ENCODE data around the gene ATP6V0D1. TPM values are rescaled to one million over a fixed set of nuclear protein-coding genes. Genes with fewer than 3 reads are reported as not detected.

The ATP6V0D1 gene
- total and polyA plus RNA-seq, 2 experiments from 2014 or later, result 20.6 to 68.7 TPM

DNA sequence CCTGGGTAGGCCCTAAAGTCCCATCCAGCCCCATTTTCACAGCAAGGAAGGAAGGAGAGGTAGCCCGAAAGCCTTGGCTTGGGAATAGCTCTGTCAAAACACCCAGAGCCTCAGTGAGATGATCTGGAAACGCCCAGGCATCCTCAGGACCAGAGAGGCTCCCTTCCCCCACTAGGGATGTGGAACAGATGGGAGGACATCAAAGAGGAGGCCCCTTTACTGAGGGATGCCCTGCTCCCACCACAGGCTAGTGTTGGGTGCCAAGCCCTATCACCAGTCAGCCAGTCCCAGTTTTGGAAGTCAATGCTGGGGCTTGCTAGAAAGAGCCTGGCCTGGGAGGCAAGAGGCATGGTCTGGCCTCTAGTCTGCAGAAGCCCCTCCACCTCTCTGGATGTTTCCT, 92.4 kb downstream of the ATP6V0D1 start (continued):
- TF ChIP-seq, protein P1, sequence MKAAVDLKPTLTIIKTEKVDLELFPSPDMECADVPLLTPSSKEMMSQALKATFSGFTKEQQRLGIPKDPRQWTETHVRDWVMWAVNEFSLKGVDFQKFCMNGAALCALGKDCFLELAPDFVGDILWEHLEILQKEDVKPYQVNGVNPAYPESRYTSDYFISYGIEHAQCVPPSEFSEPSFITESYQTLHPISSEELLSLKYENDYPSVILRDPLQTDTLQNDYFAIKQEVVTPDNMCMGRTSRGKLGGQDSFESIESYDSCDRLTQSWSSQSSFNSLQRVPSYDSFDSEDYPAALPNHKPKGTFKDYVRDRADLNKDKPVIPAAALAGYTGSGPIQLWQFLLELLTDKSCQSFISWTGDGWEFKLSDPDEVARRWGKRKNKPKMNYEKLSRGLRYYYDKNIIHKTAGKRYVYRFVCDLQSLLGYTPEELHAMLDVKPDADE (IDR thresholded peaks at IDR 0.05), result no peak
- TF ChIP-seq EZH2 (IDR thresholded peaks at IDR 0.05; ENCODE audit: low read depth, unreplicated experiment), result no peak

DNA sequence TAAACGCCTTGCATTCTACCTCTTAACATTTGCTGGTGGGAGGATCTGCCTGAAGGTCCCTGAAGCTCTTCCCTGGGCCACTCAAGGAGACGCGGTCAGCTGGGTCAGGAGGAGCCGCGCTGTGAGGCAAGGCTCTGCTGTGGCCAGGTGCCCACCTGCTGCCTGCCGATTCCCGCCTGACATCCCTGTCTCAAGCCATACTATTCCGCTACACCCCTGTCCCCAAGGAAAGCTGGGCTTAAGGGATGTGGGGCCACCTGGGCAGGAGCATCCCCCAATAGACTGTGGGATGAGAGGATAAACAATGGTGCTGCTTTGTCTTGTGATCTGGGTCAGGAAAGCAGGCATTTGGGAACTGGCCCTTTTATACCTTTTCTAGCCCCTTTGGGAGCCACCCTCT, 92.8 kb downstream of the ATP6V0D1 start:
- Histone ChIP-seq H3K27me3 (ENCODE audit: insufficient read depth) (peaks cover 15% of the 10 kb centered on the region), H3K79me2 (replicated peaks; ENCODE audit: insufficient read depth) (no peaks in the 10 kb centered on the region), H3K4me3 (no peak overlapping the region), H3F3A (replicated peaks; ENCODE audit: low read depth) (0 out of 2 replicates have a peak, but pooled peaks cover 3% of the 10 kb centered on the region), H3K4me2 (no peak overlapping the region), H3K27ac (ENCODE audit: low read depth) (no peak overlapping the region), H3K9me2 (ENCODE audit: insufficient read depth) (no peaks in the 10 kb centered on the region), H3K4me1 (ENCODE audit: insufficient read depth) (peaks cover 21% of the 10 kb centered on the region; the same call in 1 of the 2 replicates), H2AFZ (no peak overlapping the region), H4K20me1 (replicated peaks; ENCODE audit: insufficient read depth) (no peaks in the 10 kb centered on the region), H3K36me3 (ENCODE audit: insufficient read depth) (no peaks in the 10 kb centered on the region)
- Mint-ChIP-seq H3K27ac (no peak overlapping the region), H3K4me1 (peaks cover 23% of the 10 kb centered on the region), H3K9me3 (no peaks in the 10 kb centered on the region), H3K36me3 (ENCODE audit: low read depth) (no peaks in the 10 kb centered on the region; the same call in 2 of the 3 replicates), H3K27me3 (ENCODE audit: insufficient read depth, low read depth, poor library complexity) (peaks cover 29% of the 10 kb centered on the region), H3K4me3 (no peak overlapping the region)
- DNase-seq (ENCODE audit: low spot score) (no peak), ATAC-seq (no peak)
- no peak for TF ChIP-seq STAT1 (IDR thresholded peaks at IDR 0.05; ENCODE audit: unreplicated experiment)
- TF ChIP-seq, protein P2, sequence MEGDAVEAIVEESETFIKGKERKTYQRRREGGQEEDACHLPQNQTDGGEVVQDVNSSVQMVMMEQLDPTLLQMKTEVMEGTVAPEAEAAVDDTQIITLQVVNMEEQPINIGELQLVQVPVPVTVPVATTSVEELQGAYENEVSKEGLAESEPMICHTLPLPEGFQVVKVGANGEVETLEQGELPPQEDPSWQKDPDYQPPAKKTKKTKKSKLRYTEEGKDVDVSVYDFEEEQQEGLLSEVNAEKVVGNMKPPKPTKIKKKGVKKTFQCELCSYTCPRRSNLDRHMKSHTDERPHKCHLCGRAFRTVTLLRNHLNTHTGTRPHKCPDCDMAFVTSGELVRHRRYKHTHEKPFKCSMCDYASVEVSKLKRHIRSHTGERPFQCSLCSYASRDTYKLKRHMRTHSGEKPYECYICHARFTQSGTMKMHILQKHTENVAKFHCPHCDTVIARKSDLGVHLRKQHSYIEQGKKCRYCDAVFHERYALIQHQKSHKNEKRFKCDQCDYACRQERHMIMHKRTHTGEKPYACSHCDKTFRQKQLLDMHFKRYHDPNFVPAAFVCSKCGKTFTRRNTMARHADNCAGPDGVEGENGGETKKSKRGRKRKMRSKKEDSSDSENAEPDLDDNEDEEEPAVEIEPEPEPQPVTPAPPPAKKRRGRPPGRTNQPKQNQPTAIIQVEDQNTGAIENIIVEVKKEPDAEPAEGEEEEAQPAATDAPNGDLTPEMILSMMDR (conservative IDR thresholded peaks at IDR 0.05; ENCODE audit: low read depth in 2 of 2), result no peak
- TF ChIP-seq, protein P3, sequence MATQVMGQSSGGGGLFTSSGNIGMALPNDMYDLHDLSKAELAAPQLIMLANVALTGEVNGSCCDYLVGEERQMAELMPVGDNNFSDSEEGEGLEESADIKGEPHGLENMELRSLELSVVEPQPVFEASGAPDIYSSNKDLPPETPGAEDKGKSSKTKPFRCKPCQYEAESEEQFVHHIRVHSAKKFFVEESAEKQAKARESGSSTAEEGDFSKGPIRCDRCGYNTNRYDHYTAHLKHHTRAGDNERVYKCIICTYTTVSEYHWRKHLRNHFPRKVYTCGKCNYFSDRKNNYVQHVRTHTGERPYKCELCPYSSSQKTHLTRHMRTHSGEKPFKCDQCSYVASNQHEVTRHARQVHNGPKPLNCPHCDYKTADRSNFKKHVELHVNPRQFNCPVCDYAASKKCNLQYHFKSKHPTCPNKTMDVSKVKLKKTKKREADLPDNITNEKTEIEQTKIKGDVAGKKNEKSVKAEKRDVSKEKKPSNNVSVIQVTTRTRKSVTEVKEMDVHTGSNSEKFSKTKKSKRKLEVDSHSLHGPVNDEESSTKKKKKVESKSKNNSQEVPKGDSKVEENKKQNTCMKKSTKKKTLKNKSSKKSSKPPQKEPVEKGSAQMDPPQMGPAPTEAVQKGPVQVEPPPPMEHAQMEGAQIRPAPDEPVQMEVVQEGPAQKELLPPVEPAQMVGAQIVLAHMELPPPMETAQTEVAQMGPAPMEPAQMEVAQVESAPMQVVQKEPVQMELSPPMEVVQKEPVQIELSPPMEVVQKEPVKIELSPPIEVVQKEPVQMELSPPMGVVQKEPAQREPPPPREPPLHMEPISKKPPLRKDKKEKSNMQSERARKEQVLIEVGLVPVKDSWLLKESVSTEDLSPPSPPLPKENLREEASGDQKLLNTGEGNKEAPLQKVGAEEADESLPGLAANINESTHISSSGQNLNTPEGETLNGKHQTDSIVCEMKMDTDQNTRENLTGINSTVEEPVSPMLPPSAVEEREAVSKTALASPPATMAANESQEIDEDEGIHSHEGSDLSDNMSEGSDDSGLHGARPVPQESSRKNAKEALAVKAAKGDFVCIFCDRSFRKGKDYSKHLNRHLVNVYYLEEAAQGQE (IDR thresholded peaks at IDR 0.05; ENCODE audit: unreplicated experiment), result no peak
- no peak for TF ChIP-seq CREB1 (CRISPR knock-in tag; IDR thresholded peaks at IDR 0.05; ENCODE audit: low read depth)
- no peak for TF ChIP-seq EZH2 (IDR thresholded peaks at IDR 0.05; ENCODE audit: low read depth, unreplicated experiment)
- TF ChIP-seq ZNF114 (CRISPR knock-in tag; IDR thresholded peaks at IDR 0.05), result no peak
- no peak for TF ChIP-seq POLR2AphosphoS5 (IDR thresholded peaks at IDR 0.05; ENCODE audit: low read depth)
- TF ChIP-seq, protein P4, sequence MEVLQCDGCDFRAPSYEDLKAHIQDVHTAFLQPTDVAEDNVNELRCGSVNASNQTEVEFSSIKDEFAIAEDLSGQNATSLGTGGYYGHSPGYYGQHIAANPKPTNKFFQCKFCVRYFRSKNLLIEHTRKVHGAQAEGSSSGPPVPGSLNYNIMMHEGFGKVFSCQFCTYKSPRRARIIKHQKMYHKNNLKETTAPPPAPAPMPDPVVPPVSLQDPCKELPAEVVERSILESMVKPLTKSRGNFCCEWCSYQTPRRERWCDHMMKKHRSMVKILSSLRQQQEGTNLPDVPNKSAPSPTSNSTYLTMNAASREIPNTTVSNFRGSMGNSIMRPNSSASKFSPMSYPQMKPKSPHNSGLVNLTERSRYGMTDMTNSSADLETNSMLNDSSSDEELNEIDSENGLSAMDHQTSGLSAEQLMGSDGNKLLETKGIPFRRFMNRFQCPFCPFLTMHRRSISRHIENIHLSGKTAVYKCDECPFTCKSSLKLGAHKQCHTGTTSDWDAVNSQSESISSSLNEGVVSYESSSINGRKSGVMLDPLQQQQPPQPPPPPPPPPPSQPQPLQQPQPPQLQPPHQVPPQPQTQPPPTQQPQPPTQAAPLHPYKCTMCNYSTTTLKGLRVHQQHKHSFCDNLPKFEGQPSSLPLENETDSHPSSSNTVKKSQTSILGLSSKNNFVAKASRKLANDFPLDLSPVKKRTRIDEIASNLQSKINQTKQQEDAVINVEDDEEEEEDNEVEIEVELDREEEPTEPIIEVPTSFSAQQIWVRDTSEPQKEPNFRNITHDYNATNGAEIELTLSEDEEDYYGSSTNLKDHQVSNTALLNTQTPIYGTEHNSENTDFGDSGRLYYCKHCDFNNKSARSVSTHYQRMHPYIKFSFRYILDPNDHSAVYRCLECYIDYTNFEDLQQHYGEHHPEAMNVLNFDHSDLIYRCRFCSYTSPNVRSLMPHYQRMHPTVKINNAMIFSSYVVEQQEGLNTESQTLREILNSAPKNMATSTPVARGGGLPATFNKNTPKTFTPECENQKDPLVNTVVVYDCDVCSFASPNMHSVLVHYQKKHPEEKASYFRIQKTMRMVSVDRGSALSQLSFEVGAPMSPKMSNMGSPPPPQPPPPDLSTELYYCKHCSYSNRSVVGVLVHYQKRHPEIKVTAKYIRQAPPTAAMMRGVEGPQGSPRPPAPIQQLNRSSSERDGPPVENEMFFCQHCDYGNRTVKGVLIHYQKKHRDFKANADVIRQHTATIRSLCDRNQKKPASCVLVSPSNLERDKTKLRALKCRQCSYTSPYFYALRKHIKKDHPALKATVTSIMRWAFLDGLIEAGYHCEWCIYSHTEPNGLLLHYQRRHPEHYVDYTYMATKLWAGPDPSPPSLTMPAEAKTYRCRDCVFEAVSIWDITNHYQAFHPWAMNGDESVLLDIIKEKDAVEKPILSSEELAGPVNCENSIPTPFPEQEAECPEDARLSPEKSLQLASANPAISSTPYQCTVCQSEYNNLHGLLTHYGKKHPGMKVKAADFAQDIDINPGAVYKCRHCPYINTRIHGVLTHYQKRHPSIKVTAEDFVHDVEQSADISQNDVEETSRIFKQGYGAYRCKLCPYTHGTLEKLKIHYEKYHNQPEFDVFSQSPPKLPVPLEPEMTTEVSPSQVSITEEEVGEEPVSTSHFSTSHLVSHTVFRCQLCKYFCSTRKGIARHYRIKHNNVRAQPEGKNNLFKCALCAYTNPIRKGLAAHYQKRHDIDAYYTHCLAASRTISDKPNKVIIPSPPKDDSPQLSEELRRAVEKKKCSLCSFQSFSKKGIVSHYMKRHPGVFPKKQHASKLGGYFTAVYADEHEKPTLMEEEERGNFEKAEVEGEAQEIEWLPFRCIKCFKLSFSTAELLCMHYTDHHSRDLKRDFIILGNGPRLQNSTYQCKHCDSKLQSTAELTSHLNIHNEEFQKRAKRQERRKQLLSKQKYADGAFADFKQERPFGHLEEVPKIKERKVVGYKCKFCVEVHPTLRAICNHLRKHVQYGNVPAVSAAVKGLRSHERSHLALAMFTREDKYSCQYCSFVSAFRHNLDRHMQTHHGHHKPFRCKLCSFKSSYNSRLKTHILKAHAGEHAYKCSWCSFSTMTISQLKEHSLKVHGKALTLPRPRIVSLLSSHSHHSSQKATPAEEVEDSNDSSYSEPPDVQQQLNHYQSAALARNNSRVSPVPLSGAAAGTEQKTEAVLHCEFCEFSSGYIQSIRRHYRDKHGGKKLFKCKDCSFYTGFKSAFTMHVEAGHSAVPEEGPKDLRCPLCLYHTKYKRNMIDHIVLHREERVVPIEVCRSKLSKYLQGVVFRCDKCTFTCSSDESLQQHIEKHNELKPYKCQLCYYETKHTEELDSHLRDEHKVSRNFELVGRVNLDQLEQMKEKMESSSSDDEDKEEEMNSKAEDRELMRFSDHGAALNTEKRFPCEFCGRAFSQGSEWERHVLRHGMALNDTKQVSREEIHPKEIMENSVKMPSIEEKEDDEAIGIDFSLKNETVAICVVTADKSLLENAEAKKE (CRISPR knock-in tag; IDR thresholded peaks at IDR 0.05), result no peak
- TF ChIP-seq EZH2phosphoT487 (IDR thresholded peaks at IDR 0.05; ENCODE audit: unreplicated experiment), result no peak
- no peak for TF ChIP-seq ZNF331 (CRISPR knock-in tag; IDR thresholded peaks at IDR 0.05; ENCODE audit: low read depth)
- TF ChIP-seq NANOG (IDR thresholded peaks at IDR 0.05; ENCODE audit: borderline replicate concordance), result no peak
- TF ChIP-seq JUNB (IDR thresholded peaks at IDR 0.05; ENCODE audit: unreplicated experiment), result no peak
